GM19238 (cell line): Measurements from ENCODE around the gene ELAPOR2.
"Not testable (repeated sequence)": the region's sequence is repeated elsewhere in the genome, so short reads cannot be mapped to it uniquely, and the experiment has no call there.

Experiments
- DNase-seq: peaks from one replicate; pipeline ENCODE4 v3.0.0; 2011; ENCODE audit warnings: low spot score; ENCODE audit not compliant: insufficient read length

The ELAPOR2 gene

DNA sequence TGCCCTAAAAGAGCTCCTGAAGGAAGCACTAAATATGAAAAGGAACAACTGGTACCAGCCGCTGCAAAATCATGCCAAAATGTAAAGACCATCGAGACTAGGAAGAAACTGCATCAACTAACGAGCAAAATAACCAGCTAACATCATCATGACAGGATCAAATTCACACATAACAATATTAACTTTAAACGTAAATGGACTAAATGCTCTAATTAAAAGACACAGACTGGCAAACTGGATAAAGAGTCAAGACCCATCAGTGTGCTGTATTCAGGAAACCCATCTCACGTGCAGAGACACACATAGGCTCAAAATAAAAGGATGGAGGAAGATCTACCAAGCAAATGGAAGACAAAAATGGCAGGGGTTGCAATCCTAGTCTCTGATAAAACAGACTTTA is 17.9 kb downstream of the ELAPOR2 start:
- not testable (repeated sequence) for DNase-seq

DNA sequence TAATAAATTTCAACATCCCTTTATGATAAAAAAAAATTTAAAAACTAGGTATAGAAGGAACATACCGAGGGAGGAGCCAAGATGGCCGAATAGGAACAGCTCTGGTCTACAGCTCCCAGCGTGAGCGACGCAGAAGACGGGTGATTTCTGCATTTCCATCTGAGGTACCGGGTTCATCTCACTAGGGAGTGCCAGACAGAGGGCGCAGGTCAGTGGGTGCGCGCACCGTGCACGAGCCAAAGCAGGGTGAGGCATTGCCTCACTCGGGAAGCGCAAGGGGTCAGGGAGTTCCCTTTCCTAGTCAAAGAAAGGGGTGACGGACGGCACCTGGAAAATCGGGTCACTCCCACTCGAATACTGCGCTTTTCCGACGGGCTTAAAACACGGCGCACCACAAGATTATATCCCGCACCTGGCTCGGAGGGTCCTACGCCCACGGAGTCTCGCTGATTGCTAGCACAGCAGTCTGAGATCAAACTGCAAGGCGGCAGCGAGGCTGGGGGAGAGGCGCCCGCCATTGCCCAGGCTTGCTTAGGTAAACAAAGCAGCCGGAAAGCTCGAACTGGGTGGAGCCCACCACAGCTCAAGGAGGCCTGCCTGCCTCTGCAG is 19.7 kb downstream of the ELAPOR2 start:
- DNase-seq, result not testable (repeated sequence)

DNA sequence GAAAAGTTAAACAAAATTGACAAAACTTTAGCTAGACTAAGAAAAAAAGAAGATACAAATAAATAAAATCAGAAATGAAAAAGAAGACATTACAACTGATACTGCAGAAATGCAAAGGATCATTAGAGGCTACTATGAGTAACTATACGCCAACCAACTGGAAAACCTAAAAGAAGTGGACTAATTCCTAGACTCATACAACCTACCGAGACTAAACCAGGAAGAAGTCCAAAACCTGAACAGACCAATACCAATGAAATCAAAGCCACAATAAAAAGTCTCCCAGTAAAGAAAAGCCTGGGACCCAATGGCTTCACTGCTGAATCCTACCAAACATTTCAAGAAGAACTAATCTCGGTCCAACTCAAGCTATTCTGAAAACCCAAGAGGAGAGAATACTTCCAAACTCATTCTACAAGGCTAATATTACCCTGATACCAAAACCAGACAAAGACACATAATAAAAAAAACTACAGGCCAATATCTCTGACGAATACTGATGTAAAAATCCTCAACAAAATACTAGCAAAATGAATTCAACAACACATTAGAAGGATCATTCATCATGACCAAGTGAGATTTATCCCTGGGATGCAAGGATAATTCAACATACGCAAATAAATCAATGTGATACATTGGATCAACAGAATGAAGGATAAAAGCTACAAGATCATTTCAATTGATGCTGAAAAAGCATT is 20.3 kb downstream of the ELAPOR2 start:
- no peak for DNase-seq

DNA sequence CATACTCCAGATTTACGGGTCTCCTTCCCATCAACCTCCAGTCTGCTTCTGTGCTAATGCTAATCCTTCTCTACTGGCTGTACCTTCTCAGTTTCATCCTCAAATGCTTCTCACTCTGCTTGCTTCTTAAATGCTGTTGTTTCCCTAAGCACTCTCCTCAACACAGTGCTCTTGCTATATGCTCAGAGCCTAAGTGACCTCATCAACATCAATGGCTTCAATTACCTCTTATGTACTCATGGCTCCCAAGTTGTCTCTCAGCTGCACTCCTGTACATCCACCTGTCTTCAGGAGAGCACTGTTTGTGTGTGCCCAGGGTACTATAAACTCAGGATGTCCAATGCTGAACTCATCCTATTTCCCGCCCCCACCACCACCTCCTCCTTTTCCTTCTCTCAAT is 22.5 kb downstream of the ELAPOR2 start:
- no peak for DNase-seq

GRCh38 chr7:87032604-87033339 is 26.7 kb downstream of the ELAPOR2 start:
- no peak for DNase-seq

GRCh38 chr7:87029078-87029477 is 30.4 kb downstream of the ELAPOR2 start:
- DNase-seq, result no peak

- no peak for DNase-seq
Measured at GRCh38 chr7:87028636-87029035, 30.8 kb downstream of the ELAPOR2 start.

GRCh38 chr7:87027900-87028299 is 31.6 kb downstream of the ELAPOR2 start:
- no peak for DNase-seq

- DNase-seq, result no peak
Measured at GRCh38 chr7:87021285-87021684, 38.2 kb downstream of the ELAPOR2 start.

DNA sequence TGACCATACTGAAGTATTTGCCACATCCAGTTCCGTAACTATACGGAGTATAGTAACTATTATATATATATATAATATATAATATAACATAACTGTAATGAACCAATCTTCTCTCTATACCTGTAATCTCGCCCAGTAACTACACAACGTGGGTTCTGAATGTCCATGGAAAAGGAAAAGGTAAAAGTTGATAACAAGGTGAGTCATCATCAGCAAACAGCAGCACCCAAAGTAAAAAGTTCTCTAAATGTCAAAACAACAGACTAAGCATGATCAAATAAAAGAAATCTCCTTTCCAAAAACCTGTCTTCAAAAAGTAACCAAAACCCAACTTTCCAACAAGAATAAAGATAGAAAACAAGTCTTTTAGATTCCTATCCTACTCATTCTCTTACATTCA is 42.8 kb downstream of the ELAPOR2 start:
- DNase-seq, result no peak

- no peak for DNase-seq
Measured at GRCh38 chr7:87013840-87014190, 45.6 kb downstream of the ELAPOR2 start.

GRCh38 chr7:87013136-87013839 is 46.2 kb downstream of the ELAPOR2 start:
- DNase-seq, result no peak
